ENCODE measurements around the gene PCCA. TPM values are rescaled to one million over a fixed set of nuclear protein-coding genes. Genes with fewer than 3 reads are reported as not detected.

The PCCA gene
- polyA plus RNA-seq, 4 donors: 3.0 to 24.7 (median 14.8) TPM

GRCh38 chr13:100196375-100196774 is 107.5 kb downstream of the PCCA start:
- no peaks in the 10 kb centered on the region for H3K4me1 ChIP-seq (ENCODE audit: control insufficient read depth in 3 of 3, insufficient read depth in 2 of 3, low read depth in 1 of 3, low read length in 2 of 3)
- DNase-seq (no peak), FAIRE-seq (no peak)
- H3K9me3 ChIP-seq (ENCODE audit: control insufficient read depth in 2 of 2, insufficient read depth in 1 of 2, low read depth in 1 of 2, low read length in 1 of 2): no peaks in the 10 kb centered on the region
- no peak overlapping the region for H3K4me3 ChIP-seq (ENCODE audit: low read depth in 1 of 3, low read length in 3 of 3)
- H3K27ac ChIP-seq (ENCODE audit: low read depth in 1 of 3, low read length in 2 of 3): no peak overlapping the region
- no peaks in the 10 kb centered on the region for H3K36me3 ChIP-seq (ENCODE audit: control insufficient read depth in 3 of 3, insufficient read depth in 2 of 3, low read depth in 1 of 3, low read length in 3 of 3)
- WGBS, 3 donors: 81 to 88% (median 87%) methylated on average over 3 of the region's 3 CpGs
- H3K27me3 ChIP-seq (ENCODE audit: control insufficient read depth in 3 of 3, insufficient read depth in 3 of 3, low read length in 3 of 3): no peaks in the 10 kb centered on the region

- Histone ChIP-seq H3K27me3 (ENCODE audit: control insufficient read depth in 3 of 3, insufficient read depth in 3 of 3, low read length in 3 of 3) (no peaks in the 10 kb centered on the region), H3K4me1 (ENCODE audit: control insufficient read depth in 3 of 3, insufficient read depth in 2 of 3, low read depth in 1 of 3, low read length in 2 of 3) (no peaks in the 10 kb centered on the region), H3K36me3 (ENCODE audit: control insufficient read depth in 3 of 3, insufficient read depth in 2 of 3, low read depth in 1 of 3, low read length in 3 of 3) (no peaks in the 10 kb centered on the region), H3K4me3 (ENCODE audit: low read depth in 1 of 3, low read length in 3 of 3) (no peak overlapping the region), H3K9me3 (ENCODE audit: control insufficient read depth in 2 of 2, insufficient read depth in 1 of 2, low read depth in 1 of 2, low read length in 1 of 2) (peaks cover 0 to 3% of the 10 kb centered on the region in 2 donors), H3K27ac (ENCODE audit: low read depth in 1 of 3, low read length in 2 of 3) (no peak overlapping the region)
- no peak for DNase-seq
- WGBS, 3 donors: 86 to 100% (median 98%) methylated on average over 1 of the region's 1 CpG
- no peak for FAIRE-seq
Observed at GRCh38 chr13:100197116-100197515, 108.2 kb downstream of the PCCA start.

DNA sequence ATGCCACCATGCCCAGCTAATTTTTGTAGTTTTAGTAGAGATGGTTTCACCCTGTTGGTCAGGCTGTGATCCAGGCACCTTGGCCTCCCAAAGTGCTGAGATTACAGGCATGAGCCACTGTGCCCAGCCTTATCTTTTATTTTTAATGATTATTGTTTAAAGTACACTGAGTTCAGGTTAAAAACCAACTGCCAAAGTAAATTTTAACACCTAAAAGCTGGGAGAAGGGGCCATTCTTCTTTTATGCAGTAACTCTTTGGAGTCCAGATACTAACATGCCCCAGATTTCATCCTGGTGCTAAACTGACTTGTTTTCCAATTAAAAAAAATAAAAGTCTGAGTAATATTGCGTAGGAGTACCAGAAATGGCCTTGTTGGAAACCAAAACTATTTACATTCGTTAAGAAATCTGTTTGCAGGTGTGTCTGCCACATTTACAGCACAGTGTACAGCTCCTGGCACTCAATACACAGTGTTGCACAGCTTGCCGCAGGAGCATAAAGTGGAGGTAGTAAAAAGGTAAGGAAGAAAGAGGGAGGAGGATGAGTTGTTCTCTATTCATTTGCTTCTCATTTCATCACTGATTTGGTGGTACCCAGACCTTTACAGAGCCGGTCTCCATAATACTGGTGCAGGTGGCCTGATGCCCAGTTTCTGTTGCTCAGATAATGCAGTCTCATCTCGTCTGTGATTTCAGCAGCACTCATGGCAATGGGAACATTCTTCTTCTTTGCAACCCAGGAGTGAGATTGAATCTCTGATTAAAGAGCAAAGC is 108.9 kb downstream of the PCCA start:
- H3K4me3 ChIP-seq (ENCODE audit: low read depth in 1 of 3, low read length in 3 of 3): no peak overlapping the region
- peaks cover 0 to 5% of the 10 kb centered on the region in 2 donors for H3K9me3 ChIP-seq (ENCODE audit: control insufficient read depth in 2 of 2, insufficient read depth in 1 of 2, low read depth in 1 of 2, low read length in 1 of 2)
- FAIRE-seq (no peak), DNase-seq (peak; percentile 6 to 49)
- H3K4me1 ChIP-seq (ENCODE audit: control insufficient read depth in 3 of 3, insufficient read depth in 2 of 3, low read depth in 1 of 3, low read length in 2 of 3): no peaks in the 10 kb centered on the region
- no peak overlapping the region for H3K27ac ChIP-seq (ENCODE audit: low read depth in 1 of 3, low read length in 2 of 3)
- 9 to 57% (median 36%) methylated on average over 5 of the region's 5 CpGs for WGBS, 3 donors
- H3K36me3 ChIP-seq (ENCODE audit: control insufficient read depth in 3 of 3, insufficient read depth in 2 of 3, low read depth in 1 of 3, low read length in 3 of 3): no peaks in the 10 kb centered on the region
- H3K27me3 ChIP-seq (ENCODE audit: control insufficient read depth in 3 of 3, insufficient read depth in 3 of 3, low read length in 3 of 3): no peaks in the 10 kb centered on the region

GRCh38 chr13:100203696-100204367 is 114.9 kb downstream of the PCCA start:
- 67 to 75% (median 68%) methylated on average over 6 of the region's 6 CpGs for WGBS, 3 donors
- no peaks in the 10 kb centered on the region for H3K36me3 ChIP-seq (ENCODE audit: control insufficient read depth in 3 of 3, insufficient read depth in 2 of 3, low read depth in 1 of 3, low read length in 3 of 3)
- no peak overlapping the region for H3K4me3 ChIP-seq (ENCODE audit: low read depth in 1 of 3, low read length in 3 of 3)
- no peaks in the 10 kb centered on the region for H3K27me3 ChIP-seq (ENCODE audit: control insufficient read depth in 3 of 3, insufficient read depth in 3 of 3, low read length in 3 of 3)
- H3K27ac ChIP-seq (ENCODE audit: low read depth in 1 of 3, low read length in 2 of 3): no peak overlapping the region
- H3K9me3 ChIP-seq (ENCODE audit: control insufficient read depth in 2 of 2, insufficient read depth in 1 of 2, low read depth in 1 of 2, low read length in 1 of 2): peaks cover 0 to 11% of the 10 kb centered on the region in 2 donors
- FAIRE-seq (no peak), DNase-seq (peak in 1 of 2 donors; percentile 18)
- H3K4me1 ChIP-seq (ENCODE audit: control insufficient read depth in 3 of 3, insufficient read depth in 2 of 3, low read depth in 1 of 3, low read length in 2 of 3): no peaks in the 10 kb centered on the region

- Histone ChIP-seq H3K27ac (ENCODE audit: low read depth in 1 of 3, low read length in 2 of 3) (no peak overlapping the region), H3K9me3 (ENCODE audit: control insufficient read depth in 2 of 2, insufficient read depth in 1 of 2, low read depth in 1 of 2, low read length in 1 of 2) (peaks cover 0 to 5% of the 10 kb centered on the region in 2 donors), H3K4me1 (ENCODE audit: control insufficient read depth in 3 of 3, insufficient read depth in 2 of 3, low read depth in 1 of 3, low read length in 2 of 3) (no peaks in the 10 kb centered on the region), H3K36me3 (ENCODE audit: control insufficient read depth in 3 of 3, insufficient read depth in 2 of 3, low read depth in 1 of 3, low read length in 3 of 3) (peaks cover 0 to 7% (median 2%) of the 10 kb centered on the region in 3 donors), H3K4me3 (ENCODE audit: low read depth in 1 of 3, low read length in 3 of 3) (no peak overlapping the region), H3K27me3 (ENCODE audit: control insufficient read depth in 3 of 3, insufficient read depth in 3 of 3, low read length in 3 of 3) (no peaks in the 10 kb centered on the region)
- WGBS, 3 donors: 83 to 95% (median 89%) methylated on average over 4 of the region's 4 CpGs
- DNase-seq (no peak), FAIRE-seq (no peak)
Observed at GRCh38 chr13:100208002-100208401, 119.1 kb downstream of the PCCA start.

- H3K9me3 ChIP-seq (ENCODE audit: control insufficient read depth in 2 of 2, insufficient read depth in 1 of 2, low read depth in 1 of 2, low read length in 1 of 2): no peaks in the 10 kb centered on the region
- no peaks in the 10 kb centered on the region for H3K27me3 ChIP-seq (ENCODE audit: control insufficient read depth in 3 of 3, insufficient read depth in 3 of 3, low read length in 3 of 3)
- H3K4me3 ChIP-seq (ENCODE audit: low read depth in 1 of 3, low read length in 3 of 3): no peak overlapping the region
- DNase-seq (no peak), FAIRE-seq (no peak)
- no peaks in the 10 kb centered on the region for H3K4me1 ChIP-seq (ENCODE audit: control insufficient read depth in 3 of 3, insufficient read depth in 2 of 3, low read depth in 1 of 3, low read length in 2 of 3)
- WGBS, 3 donors: 46 to 93% (median 88%) methylated on average over 2 of the region's 2 CpGs
- H3K27ac ChIP-seq (ENCODE audit: low read depth in 1 of 3, low read length in 2 of 3): no peak overlapping the region
- peaks cover 0 to 7% (median 2%) of the 10 kb centered on the region in 3 donors for H3K36me3 ChIP-seq (ENCODE audit: control insufficient read depth in 3 of 3, insufficient read depth in 2 of 3, low read depth in 1 of 3, low read length in 3 of 3)
Observed at GRCh38 chr13:100208626-100209025, 119.7 kb downstream of the PCCA start.

GRCh38 chr13:100209857-100210825 is 121.2 kb downstream of the PCCA start:
- H3K27ac ChIP-seq (ENCODE audit: low read depth in 1 of 3, low read length in 2 of 3): no peak overlapping the region
- no peaks in the 10 kb centered on the region for H3K27me3 ChIP-seq (ENCODE audit: control insufficient read depth in 3 of 3, insufficient read depth in 3 of 3, low read length in 3 of 3)
- H3K4me1 ChIP-seq (ENCODE audit: control insufficient read depth in 3 of 3, insufficient read depth in 2 of 3, low read depth in 1 of 3, low read length in 2 of 3): no peaks in the 10 kb centered on the region
- WGBS, 3 donors: 88 to 95% (median 90%) methylated on average over 8 of the region's 8 CpGs
- DNase-seq: no peak
- H3K36me3 ChIP-seq (ENCODE audit: control insufficient read depth in 3 of 3, insufficient read depth in 2 of 3, low read depth in 1 of 3, low read length in 3 of 3): peaks cover 0 to 7% (median 2%) of the 10 kb centered on the region in 3 donors
- H3K9me3 ChIP-seq (ENCODE audit: control insufficient read depth in 2 of 2, insufficient read depth in 1 of 2, low read depth in 1 of 2, low read length in 1 of 2): no peaks in the 10 kb centered on the region
- H3K4me3 ChIP-seq (ENCODE audit: low read depth in 1 of 3, low read length in 3 of 3): no peak overlapping the region
- FAIRE-seq: no peak

Data from small intestine (tissue), 7 donors.